DMS153 (cell line): ENCODE measurements around the gene DET1.

Experiments
- DNase-seq: peaks from one replicate; lab custom pipeline; 2025; lab: John Stamatoyannopoulos, UW

DET1 gene

DNA sequence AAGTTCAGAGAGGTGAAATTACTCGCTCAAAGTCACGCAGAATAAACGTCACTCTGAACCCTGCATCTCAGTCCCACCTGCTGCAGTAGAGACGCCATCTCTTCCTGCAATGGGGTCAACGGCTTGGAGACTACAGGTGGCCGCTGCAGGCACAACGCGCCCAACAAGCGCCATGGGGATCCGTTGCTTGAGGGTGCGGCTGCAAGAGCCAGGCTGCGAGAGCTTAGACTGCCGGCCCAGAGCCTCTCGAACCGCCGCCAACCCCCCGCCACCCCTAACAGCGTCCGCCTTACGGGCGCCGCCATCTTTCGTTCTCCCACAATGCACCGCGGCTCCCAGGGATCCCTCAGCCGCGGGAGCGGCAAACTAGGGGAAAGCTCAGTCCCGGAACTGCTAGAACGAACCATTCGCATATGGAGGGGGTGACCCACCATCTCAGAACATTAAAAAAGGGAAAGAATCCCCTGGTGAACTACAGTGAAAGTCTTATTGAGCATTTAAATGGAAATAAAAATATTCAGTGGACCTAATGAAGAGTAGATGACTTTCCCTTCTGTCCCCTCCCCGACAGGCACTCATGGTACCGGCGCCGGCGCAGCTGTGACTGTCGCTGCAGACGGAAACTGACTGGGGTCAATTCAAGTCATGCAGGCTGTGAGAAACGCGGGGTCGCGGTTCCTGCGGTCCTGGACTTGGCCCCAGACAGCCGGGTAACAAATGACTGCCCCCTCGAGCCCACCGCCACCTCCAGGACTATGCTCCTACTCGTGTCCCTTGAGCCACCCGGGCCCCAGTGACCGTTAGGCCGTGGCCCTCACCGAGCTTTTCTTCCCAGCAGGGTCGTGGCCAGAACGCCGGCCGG is 79.2 kb downstream of the DET1 start, which contains the start of the genes MRPL46 and MRPS11:
MRPL46 (minus strand) TSS at position 316 of the 862 bp plus-strand sequence; CDS start at position 305, 11 bp downstream.
MRPS11 (plus strand) TSS at position 636 of the 862 bp plus-strand sequence; CDS start at position 646, 10 bp downstream.
- DNase-seq, result peak; percentile 32

DNA sequence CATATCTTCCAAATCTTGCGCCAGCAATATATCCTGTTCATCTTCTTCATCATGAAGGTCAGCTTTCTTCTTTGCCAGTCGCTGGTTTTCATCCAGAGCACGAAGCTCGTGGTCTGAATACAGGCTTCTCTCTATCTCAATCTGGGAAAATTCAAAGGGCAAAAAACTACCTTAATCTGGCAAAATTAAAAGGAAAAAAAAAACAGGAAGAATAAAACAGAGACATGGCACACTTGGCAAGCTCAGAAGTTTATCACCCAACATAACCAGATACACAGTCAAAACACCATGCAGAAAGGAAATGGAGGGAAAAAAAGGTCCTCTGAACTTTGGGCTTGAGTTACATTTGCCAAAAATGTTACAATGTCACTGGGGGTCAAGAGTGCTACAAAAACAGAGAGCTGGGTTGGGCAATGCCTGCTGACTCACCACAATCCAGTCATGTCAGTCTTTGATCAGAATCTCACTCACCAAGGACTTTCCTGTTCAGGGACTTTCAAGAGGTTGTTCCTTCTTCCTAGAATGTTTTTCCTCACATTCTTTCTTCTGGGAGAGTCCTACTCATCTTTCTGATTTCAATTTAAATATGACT is 80.8 kb downstream of the DET1 start:
- DNase-seq, result no peak

DNA sequence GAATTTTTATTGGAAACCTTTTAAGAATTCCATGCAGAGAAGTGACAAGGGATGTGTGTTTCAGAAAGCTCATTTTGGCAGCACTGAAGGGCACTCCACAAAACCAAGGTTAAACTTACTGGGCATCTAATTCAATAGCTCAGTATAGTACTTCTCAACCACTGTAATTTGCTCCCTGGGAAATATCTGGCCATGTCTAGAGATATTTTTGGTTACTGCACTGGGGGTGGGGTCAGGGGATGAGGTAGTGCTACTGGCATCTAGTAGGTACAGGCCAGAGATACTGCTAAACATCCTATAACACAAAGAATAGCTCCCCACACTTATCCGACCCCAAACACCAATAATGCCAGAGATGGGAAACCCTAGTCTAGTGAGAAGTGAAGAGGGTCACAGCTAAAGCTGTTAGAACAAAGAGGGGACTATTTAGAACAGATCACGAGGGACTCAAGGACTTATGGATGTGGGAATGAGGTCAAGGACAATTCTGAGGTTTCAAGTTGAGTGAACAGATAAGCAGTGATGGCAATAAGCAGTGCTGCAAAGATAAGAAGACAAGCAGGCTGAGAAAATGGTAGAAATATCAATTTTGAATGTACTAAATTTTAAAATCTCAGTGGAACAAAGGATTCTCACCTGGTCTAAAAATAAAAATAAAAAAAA is 82.5 kb downstream of the DET1 start:
- DNase-seq, result no peak
